Erythroblast (primary cell): ENCODE measurements around the gene ANKFN1.

Experiments used
- GATA1 ChIP-seq: IDR thresholded peaks from 2 replicates; pipeline ENCODE4 v1.6.1; 2011; ENCODE audit warnings: low read depth, mild to moderate bottlenecking, control low read depth, low read length, moderate library complexity
- POLR2A ChIP-seq: IDR thresholded peaks from 2 replicates; pipeline ENCODE4 v1.6.1; 2011; ENCODE audit warnings: mild to moderate bottlenecking, low read length

- TF ChIP-seq POLR2A (no peak), GATA1 (no peak)
These were observed 288.0 kb downstream of the ANKFN1 start for GRCh38 chr17:56441308-56441707.
